ENCODE measurements around the gene CLPX. TPM values are rescaled to one million over a fixed set of nuclear protein-coding genes. Genes with fewer than 3 reads are reported as not detected.

Gene CLPX
- total RNA-seq, 1 experiment from 2014 or later: 44.1 TPM

DNA sequence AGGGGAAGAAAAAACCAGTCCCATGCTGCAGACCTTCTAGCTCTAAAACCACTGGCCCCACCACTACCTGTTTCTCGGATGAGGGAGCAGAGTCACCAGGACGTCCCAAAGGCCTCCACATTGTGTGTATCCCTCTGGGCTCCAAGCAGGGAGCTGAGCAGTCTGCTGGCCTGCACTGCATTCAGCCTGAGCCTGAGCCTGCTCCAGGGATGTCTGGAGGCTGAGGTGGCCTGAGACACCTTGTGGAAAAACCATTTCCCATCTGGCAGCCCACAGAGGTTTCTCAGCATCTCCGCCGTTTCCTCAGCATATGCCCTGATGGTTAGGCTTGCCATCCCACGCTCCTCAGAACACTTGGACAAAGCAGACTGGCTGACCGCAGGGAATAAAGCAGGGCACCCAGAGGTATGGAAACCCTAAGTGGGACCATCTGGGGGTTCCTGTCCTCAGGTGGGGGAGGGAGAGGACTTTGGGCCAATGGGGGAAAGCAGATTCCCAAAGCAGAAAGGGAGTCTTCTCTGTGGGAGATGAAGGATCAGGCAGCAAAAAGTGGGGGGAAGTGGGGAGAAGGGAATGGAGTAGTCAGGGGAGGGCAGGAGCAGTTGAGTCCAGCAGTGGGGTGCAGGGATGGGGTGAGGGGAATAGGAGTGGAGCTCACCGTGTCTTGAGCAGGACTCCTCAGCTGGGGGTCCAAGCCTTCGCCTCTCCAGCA lies 25.8 kb upstream of the CLPX start, which contains the start of gene CILP:
TSS of gene CILP (minus strand) at position 704 of the 712 bp plus-strand sequence. CDS start 1,718 bp downstream, outside the sequence.
- Histone ChIP-seq H3F3A (ENCODE audit: insufficient read depth, low read depth) (peaks cover 17% of the 10 kb centered on the region; the same call in 1 of the 2 replicates), H3K4me1 (replicated peaks; ENCODE audit: insufficient read depth) (peaks cover 34% of the 10 kb centered on the region), H3K4me3 (no peak within 1 kb of the TSS), H2AFZ (no peak within 1 kb of the TSS), H3K9me2 (ENCODE audit: insufficient read depth) (no peaks in the 10 kb centered on the region), H3K4me2 (peak within 1 kb of the TSS; percentile 44), H3K27me3 (ENCODE audit: insufficient read depth, low read depth) (no peaks in the 10 kb centered on the region), H4K20me1 (ENCODE audit: insufficient read depth) (no peaks in the 10 kb centered on the region), H3K36me3 (ENCODE audit: low read depth) (no peaks in the 10 kb centered on the region), H3K9me3 (ENCODE audit: insufficient read depth, low read depth) (no peaks in the 10 kb centered on the region), H3K79me2 (ENCODE audit: low read depth) (no peaks in the 10 kb centered on the region), H3K27ac (no peak within 1 kb of the TSS)
- ChIA-PET POLR2A (ENCODE audit: unreplicated experiment) (interaction anchor here (0.5 to 1.3 kb wide), 2 partner anchors 86 to 94 kb away, joined by 5 to 6 read pairs; partner anchors contain the start of gene RNU5B-1), CTCF (no interaction called here)
- TF ChIP-seq, protein P1, sequence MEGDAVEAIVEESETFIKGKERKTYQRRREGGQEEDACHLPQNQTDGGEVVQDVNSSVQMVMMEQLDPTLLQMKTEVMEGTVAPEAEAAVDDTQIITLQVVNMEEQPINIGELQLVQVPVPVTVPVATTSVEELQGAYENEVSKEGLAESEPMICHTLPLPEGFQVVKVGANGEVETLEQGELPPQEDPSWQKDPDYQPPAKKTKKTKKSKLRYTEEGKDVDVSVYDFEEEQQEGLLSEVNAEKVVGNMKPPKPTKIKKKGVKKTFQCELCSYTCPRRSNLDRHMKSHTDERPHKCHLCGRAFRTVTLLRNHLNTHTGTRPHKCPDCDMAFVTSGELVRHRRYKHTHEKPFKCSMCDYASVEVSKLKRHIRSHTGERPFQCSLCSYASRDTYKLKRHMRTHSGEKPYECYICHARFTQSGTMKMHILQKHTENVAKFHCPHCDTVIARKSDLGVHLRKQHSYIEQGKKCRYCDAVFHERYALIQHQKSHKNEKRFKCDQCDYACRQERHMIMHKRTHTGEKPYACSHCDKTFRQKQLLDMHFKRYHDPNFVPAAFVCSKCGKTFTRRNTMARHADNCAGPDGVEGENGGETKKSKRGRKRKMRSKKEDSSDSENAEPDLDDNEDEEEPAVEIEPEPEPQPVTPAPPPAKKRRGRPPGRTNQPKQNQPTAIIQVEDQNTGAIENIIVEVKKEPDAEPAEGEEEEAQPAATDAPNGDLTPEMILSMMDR (conservative IDR thresholded peaks at IDR 0.05): no peak
- TF ChIP-seq EZH2 (IDR thresholded peaks at IDR 0.05; ENCODE audit: low read depth): no peak
- no peak for DNase-seq
- no TSS peak for BruUV-seq (replicated peaks)
- intact Hi-C loops (cut with micrococcal nuclease; ENCODE audit: unreplicated experiment): no loop called here

DNA sequence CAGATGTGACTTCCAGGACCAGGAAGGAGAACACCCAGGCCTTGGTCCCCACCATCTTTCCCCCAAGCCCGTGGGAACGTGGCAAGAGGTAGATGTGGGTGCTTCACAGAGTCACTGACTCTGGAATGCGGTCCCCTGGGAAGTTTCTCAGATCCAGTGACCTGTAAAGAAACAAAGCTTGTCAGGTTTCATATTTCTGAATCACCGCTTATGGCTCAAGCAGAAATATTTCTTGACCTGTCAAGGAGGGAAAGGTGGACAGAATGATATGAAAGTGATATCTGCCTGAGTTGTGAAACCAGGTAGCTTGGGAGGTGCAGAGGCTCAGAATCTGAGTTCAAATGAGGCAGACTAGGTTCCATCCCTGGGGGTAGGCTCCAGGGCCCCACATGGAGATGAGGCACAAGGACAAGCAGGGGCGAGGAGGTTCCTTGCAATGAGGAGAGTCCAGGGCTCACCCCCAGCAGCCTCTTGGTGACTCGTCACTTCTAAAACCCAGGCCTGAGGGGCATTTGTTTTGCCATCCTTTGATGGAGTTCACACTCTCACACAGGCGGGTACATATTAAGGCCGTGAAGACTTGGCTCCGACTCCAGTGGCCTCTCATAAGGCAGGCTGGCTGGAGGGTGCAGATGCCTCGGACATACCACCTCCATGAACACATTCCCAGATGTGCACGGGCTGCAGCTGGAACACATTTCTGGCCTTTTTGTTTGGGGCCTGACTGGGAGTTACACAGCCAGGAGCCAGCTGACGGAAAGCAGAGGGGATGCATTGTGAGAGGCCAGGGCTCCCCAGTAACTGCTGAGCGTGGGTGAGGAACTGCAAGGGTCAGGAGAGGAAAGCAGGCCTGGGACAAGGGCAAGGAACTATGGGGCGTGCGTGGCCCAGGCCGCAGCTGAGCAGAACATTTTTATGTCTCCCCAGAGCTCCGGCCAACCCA lies 24.8 kb upstream of the CLPX start:
- POLR2A ChIA-PET (ENCODE audit: unreplicated experiment): interaction anchor here (0.6 to 1.3 kb wide), 3 partner anchors 25 to 822 kb away, joined by 3 to 19 read pairs (median 6); partner anchors contain the start of genes CLPX, RNU5B-1 and TRIP4
- Histone ChIP-seq H3K27me3 (ENCODE audit: insufficient read depth, low read depth) (no peaks in the 10 kb centered on the region), H3K4me2 (peak overlapping the region; percentile 44), H3K9me2 (ENCODE audit: insufficient read depth) (no peaks in the 10 kb centered on the region), H3K79me2 (ENCODE audit: low read depth) (no peaks in the 10 kb centered on the region), H2AFZ (no peak overlapping the region), H4K20me1 (ENCODE audit: insufficient read depth) (no peaks in the 10 kb centered on the region), H3K4me3 (no peak overlapping the region), H3F3A (ENCODE audit: insufficient read depth, low read depth) (peaks cover 17% of the 10 kb centered on the region; the same call in 1 of the 2 replicates), H3K9me3 (ENCODE audit: insufficient read depth, low read depth) (no peaks in the 10 kb centered on the region), H3K36me3 (ENCODE audit: low read depth) (no peaks in the 10 kb centered on the region), H3K4me1 (replicated peaks; ENCODE audit: insufficient read depth) (peaks cover 34% of the 10 kb centered on the region), H3K27ac (peak overlapping the region; percentile 50)
- CTCF ChIA-PET: interaction anchor here (0.6 kb wide), 1 partner anchor 30 kb away, joined by 14 read pairs; no protein-coding TSS in a partner anchor
- intact Hi-C loops (cut with micrococcal nuclease; ENCODE audit: unreplicated experiment): loop anchor here (10.0 kb wide), 1 partner anchor 45 kb away; no protein-coding TSS in a partner anchor
- DNase-seq: peak; percentile 44 to 86
- TF ChIP-seq, protein P1 (conservative IDR thresholded peaks at IDR 0.05): no peak
- no peak for TF ChIP-seq EZH2 (IDR thresholded peaks at IDR 0.05; ENCODE audit: low read depth)
- BruUV-seq (replicated peaks): no TSS peak

DNA sequence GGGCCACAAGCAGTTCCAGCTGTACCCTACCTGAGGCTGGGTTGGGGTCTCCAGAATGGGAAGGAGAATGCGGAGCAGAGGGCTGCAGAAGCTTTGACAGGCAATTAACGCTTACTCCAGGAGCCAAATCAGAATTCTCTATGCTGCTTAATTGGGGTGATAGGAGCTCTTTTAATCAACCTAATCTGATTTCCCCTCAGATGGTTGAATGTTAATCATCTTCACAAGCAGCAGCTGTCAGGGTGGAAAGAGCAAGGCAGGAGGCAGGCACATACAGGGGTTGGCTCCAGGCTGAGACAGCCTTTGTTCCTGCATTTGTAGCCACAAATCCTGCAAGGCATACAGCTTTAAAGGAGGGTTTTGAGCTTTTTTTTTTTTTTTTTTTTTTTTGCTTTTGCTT lies 23.5 kb upstream of the CLPX start:
- Histone ChIP-seq H3K27ac (no peak overlapping the region), H3K4me3 (no peak overlapping the region), H3F3A (ENCODE audit: insufficient read depth, low read depth) (peaks cover 17% of the 10 kb centered on the region; the same call in 1 of the 2 replicates), H3K9me3 (ENCODE audit: insufficient read depth, low read depth) (no peaks in the 10 kb centered on the region), H3K36me3 (ENCODE audit: low read depth) (no peaks in the 10 kb centered on the region), H3K4me1 (replicated peaks; ENCODE audit: insufficient read depth) (peaks cover 34% of the 10 kb centered on the region), H4K20me1 (ENCODE audit: insufficient read depth) (no peaks in the 10 kb centered on the region), H3K79me2 (ENCODE audit: low read depth) (no peaks in the 10 kb centered on the region), H3K4me2 (no peak overlapping the region), H3K27me3 (ENCODE audit: insufficient read depth, low read depth) (no peaks in the 10 kb centered on the region), H2AFZ (no peak overlapping the region), H3K9me2 (ENCODE audit: insufficient read depth) (no peaks in the 10 kb centered on the region)
- ChIA-PET POLR2A (ENCODE audit: unreplicated experiment) (interaction anchor here (0.6 kb wide), 2 partner anchors 45 to 715 kb away, joined by 3 to 5 read pairs; no protein-coding TSS in a partner anchor), CTCF (interaction anchor here (0.6 kb wide), 1 partner anchor 15 kb away, joined by 3 read pairs; no protein-coding TSS in a partner anchor)
- DNase-seq: no peak
- intact Hi-C loops (cut with micrococcal nuclease; ENCODE audit: unreplicated experiment): loop anchor here (10.0 kb wide), 1 partner anchor 46 kb away; no protein-coding TSS in a partner anchor
- no peak for TF ChIP-seq EZH2 (IDR thresholded peaks at IDR 0.05; ENCODE audit: low read depth)
- TF ChIP-seq, protein P1 (conservative IDR thresholded peaks at IDR 0.05): no peak
- no TSS peak for BruUV-seq (replicated peaks)
